ENCODE data around the gene MAP10.

DNA sequence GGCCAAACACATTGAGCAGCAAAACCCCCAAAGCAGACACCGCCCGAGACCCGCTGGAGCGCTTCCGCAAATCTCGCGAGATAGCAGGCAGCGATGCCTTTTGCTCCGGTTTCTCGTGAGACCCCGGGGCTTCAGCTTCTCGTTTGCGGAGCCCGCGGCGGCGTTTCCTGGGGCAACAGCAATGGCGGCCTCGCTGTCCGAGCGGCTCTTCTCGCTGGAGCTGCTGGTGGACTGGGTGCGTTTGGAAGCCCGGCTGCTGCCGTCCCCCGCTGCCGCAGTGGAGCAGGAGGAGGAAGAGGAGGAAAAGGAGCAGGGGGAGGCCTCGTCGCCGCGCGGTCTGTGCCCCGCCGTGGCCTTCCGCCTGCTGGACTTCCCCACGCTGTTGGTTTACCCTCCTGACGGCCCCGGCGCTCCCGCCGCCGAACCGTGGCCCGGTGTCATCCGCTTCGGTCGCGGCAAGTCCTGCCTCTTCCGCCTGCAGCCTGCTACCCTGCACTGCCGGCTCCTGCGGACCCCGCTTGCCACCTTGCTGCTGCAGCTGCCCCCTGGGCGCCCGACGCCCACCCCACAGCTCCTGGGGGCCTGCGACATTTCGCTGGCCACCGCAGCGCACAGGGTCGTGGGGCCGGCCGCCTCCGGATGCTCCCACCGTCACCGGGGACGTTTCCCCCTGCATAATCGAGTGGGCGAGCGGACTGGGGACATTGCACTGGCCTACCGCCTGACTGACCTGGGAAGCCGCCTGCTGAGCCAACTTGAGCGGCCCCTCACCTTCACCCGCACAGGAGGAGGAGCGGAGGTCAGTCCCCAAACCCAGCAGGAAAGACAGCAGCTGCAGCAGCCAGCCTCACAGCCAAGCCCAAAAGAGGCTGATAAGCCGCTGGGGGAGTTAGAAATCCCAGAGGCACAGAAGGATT lies at the start of gene MAP10:
- TF ChIP-seq, protein P1, sequence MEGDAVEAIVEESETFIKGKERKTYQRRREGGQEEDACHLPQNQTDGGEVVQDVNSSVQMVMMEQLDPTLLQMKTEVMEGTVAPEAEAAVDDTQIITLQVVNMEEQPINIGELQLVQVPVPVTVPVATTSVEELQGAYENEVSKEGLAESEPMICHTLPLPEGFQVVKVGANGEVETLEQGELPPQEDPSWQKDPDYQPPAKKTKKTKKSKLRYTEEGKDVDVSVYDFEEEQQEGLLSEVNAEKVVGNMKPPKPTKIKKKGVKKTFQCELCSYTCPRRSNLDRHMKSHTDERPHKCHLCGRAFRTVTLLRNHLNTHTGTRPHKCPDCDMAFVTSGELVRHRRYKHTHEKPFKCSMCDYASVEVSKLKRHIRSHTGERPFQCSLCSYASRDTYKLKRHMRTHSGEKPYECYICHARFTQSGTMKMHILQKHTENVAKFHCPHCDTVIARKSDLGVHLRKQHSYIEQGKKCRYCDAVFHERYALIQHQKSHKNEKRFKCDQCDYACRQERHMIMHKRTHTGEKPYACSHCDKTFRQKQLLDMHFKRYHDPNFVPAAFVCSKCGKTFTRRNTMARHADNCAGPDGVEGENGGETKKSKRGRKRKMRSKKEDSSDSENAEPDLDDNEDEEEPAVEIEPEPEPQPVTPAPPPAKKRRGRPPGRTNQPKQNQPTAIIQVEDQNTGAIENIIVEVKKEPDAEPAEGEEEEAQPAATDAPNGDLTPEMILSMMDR (conservative IDR thresholded peaks at IDR 0.05 in 1 of 2, IDR thresholded peaks at IDR 0.05 in 1 of 2; ENCODE audit: low read depth in 1 of 2, low read length in 2 of 2) = no peak
- no peak for TF ChIP-seq EZH2 (IDR thresholded peaks at IDR 0.05; ENCODE audit: low read length, missing control alignments)
